Lung (tissue), 12 donors: ENCODE data around the gene APC2. TPM values are rescaled to one million over a fixed set of nuclear protein-coding genes. Genes with fewer than 3 reads are reported as not detected.

Experiments
- ATAC-seq: fragments of 200-7000 bp; cut with Tn5 transposase; one replicate; pipeline ENCODE4 v1.9.1; 2020; ENCODE audit warnings: moderate number of reproducible peaks; ENCODE audit not compliant: insufficient read depth, low FRiP score
- DNase-seq, 3 donors: peaks; one replicate each; pipeline ENCODE4 v3.0.0-alpha.2; 2013 to 2017
- H3K27ac ChIP-seq, 2 donors: one replicate each; pipeline ENCODE4 v1.5.1; 2013; ENCODE audit warnings: mild to moderate bottlenecking in 2 of 2, moderate library complexity in 2 of 2, control low read depth in 1 of 2, inconsistent platforms in 1 of 2, low read depth in 1 of 2, low read length in 1 of 2
- H3K27me3 ChIP-seq, 3 donors: one replicate each; pipeline ENCODE4 v1.5.1; 2013; ENCODE audit warnings: low read length in 2 of 3; ENCODE audit not compliant: control insufficient read depth in 3 of 3, insufficient read depth in 3 of 3
- H3K36me3 ChIP-seq, 4 donors: one replicate each; pipeline ENCODE4 v1.5.1; 2013; ENCODE audit warnings: low read length in 4 of 4, mild to moderate bottlenecking in 1 of 4, moderate library complexity in 1 of 4; ENCODE audit not compliant: control insufficient read depth in 4 of 4, insufficient read depth in 4 of 4
- H3K4me1 ChIP-seq, 5 donors: one replicate each; pipeline ENCODE4 v1.5.1; 2013; ENCODE audit warnings: low read length in 5 of 5, mild to moderate bottlenecking in 2 of 5, moderate library complexity in 1 of 5; ENCODE audit not compliant: control insufficient read depth in 5 of 5, insufficient read depth in 5 of 5
- H3K4me3 ChIP-seq: one replicate; pipeline ENCODE4 v1.5.1; 2013; ENCODE audit warnings: mild to moderate bottlenecking, control low read depth, moderate library complexity
- H3K9ac ChIP-seq, 2 donors: one replicate each; pipeline ENCODE4 v1.5.1; 2013; ENCODE audit warnings: low read length in 2 of 2, control low read depth in 1 of 2; ENCODE audit not compliant: insufficient read depth in 1 of 2
- H3K9me3 ChIP-seq, 4 donors: one replicate each; pipeline ENCODE4 v1.5.1; 2013; ENCODE audit warnings: low read length in 3 of 4, mild to moderate bottlenecking in 1 of 4, moderate library complexity in 1 of 4; ENCODE audit not compliant: control insufficient read depth in 4 of 4, insufficient read depth in 3 of 4
- CTCF ChIP-seq: IDR thresholded peaks from 2 replicates; pipeline ENCODE4 v1.5.1; 2012; ENCODE audit warnings: mild to moderate bottlenecking; ENCODE audit errors: control extremely low read depth, extremely low read depth
- WGBS, 2 donors: extraction: QIAGEN DNeasy Blood & Tissue Kit; methylation state at CpG; one replicate each; pipeline ENCODE4 v1.1.7; 2013; 5-methylcytosine and 5-hydroxymethylcytosine counted together
- polyA plus RNA-seq, 2 donors: library from polyadenylated mRNA; stranded (reverse); fragments of 200-250 nt; gene quantifications; one replicate each; pipeline ENCODE4 v1.2.1, GENCODE V29; 2013
- total RNA-seq, 2 donors: library from RNA; depleted of rRNA in 1 of 2; stranded (reverse); fragments of >200 nt in 1 of 2; gene quantifications; one replicate each; pipeline ENCODE4 v1.2.1, GENCODE V29; 2014 to 2021
- donor health status: control.
- donor health status: control.
- donor health status: Bipolar disorder and iron deficiency.
- donor health status: healthy.
- donor health status: DM: yes; HTN: yes; CAD: no.

APC2 gene
- total and polyA plus RNA-seq, 4 donors, result 0.01 to 0.37 (median 0.10) TPM

- Histone ChIP-seq H3K9me3 (peaks cover 0 to 14% (median 0%) of the 10 kb centered on the region in 4 donors), H3K4me1 (peaks cover 0 to 57% (median 11%) of the 10 kb centered on the region in 5 donors), H3K4me3 (no peak overlapping the region), H3K36me3 (no peaks in the 10 kb centered on the region), H3K27me3 (peaks cover 16 to 37% (median 30%) of the 10 kb centered on the region in 3 donors), H3K27ac (no peak overlapping the region), H3K9ac (no peak overlapping the region)
- ATAC-seq (no peak), DNase-seq (no peak)
- TF ChIP-seq CTCF, result no peak
- WGBS, 2 donors, result 1 to 3% methylated on average over 76 to 92 of the region's 92 CpGs
These were observed 17.8 kb downstream of the APC2 start for GRCh38 chr19:1467490-1468273.

DNA sequence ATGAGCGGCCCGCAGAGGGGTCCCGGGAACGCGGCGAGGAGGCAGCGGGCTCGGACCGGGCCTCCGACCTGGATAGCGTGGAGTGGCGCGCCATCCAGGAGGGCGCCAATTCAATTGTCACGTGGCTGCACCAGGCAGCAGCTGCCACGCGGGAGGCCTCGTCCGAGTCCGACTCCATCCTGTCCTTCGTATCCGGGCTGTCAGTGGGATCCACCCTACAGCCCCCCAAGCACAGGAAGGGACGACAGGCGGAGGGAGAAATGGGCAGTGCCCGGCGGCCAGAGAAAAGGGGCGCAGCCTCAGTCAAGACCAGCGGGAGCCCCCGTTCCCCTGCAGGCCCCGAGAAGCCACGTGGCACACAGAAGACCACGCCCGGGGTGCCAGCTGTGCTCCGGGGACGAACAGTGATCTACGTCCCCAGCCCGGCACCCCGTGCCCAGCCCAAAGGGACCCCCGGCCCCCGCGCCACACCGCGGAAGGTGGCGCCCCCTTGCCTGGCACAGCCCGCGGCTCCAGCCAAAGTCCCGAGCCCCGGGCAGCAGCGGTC lies 18.4 kb downstream of the APC2 start:
- H3K9ac ChIP-seq, result no peak overlapping the region
- WGBS, 2 donors, result 7 to 8% methylated on average over 33 to 49 of the region's 49 CpGs
- no peak for TF ChIP-seq CTCF
- no peak for DNase-seq
- H3K4me1 ChIP-seq, result peaks cover 0 to 57% (median 11%) of the 10 kb centered on the region in 5 donors
- peaks cover 0 to 14% (median 0%) of the 10 kb centered on the region in 4 donors for H3K9me3 ChIP-seq
- H3K27me3 ChIP-seq, result peaks cover 16 to 44% (median 36%) of the 10 kb centered on the region in 3 donors
- no peaks in the 10 kb centered on the region for H3K36me3 ChIP-seq
- H3K27ac ChIP-seq, result no peak overlapping the region
- H3K4me3 ChIP-seq, result no peak overlapping the region
- ATAC-seq, result no peak

DNA sequence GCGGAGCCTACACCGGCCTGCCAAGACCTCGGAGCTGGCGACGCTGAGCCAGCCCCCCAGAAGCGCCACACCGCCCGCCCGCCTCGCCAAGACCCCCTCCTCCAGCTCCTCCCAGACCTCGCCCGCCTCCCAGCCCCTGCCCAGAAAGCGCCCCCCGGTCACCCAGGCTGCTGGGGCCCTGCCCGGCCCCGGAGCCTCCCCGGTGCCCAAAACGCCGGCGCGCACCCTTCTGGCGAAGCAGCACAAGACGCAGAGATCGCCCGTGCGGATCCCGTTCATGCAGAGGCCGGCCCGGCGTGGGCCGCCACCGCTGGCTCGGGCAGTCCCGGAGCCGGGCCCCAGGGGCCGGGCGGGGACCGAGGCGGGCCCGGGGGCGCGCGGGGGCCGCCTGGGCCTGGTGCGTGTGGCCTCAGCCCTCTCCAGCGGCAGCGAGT lies 18.9 kb downstream of the APC2 start:
- DNase-seq (no peak), ATAC-seq (no peak)
- Histone ChIP-seq H3K4me3 (no peak overlapping the region), H3K27me3 (peaks cover 16 to 47% (median 38%) of the 10 kb centered on the region in 3 donors), H3K27ac (no peak overlapping the region), H3K4me1 (peaks cover 0 to 57% (median 11%) of the 10 kb centered on the region in 5 donors), H3K36me3 (no peaks in the 10 kb centered on the region), H3K9ac (no peak overlapping the region), H3K9me3 (peaks cover 0 to 14% (median 0%) of the 10 kb centered on the region in 4 donors)
- no peak for TF ChIP-seq CTCF
- WGBS, 2 donors, result 2% methylated on average over 30 to 47 of the region's 47 CpGs
